ENCODE data around the gene SWI5. TPM values are rescaled to one million over a fixed set of nuclear protein-coding genes. Genes with fewer than 3 reads are reported as not detected.

SWI5 gene
- total RNA-seq, 4 donors from 2014 or later = 18.3 to 27.2 (median 23.5) TPM

DNA sequence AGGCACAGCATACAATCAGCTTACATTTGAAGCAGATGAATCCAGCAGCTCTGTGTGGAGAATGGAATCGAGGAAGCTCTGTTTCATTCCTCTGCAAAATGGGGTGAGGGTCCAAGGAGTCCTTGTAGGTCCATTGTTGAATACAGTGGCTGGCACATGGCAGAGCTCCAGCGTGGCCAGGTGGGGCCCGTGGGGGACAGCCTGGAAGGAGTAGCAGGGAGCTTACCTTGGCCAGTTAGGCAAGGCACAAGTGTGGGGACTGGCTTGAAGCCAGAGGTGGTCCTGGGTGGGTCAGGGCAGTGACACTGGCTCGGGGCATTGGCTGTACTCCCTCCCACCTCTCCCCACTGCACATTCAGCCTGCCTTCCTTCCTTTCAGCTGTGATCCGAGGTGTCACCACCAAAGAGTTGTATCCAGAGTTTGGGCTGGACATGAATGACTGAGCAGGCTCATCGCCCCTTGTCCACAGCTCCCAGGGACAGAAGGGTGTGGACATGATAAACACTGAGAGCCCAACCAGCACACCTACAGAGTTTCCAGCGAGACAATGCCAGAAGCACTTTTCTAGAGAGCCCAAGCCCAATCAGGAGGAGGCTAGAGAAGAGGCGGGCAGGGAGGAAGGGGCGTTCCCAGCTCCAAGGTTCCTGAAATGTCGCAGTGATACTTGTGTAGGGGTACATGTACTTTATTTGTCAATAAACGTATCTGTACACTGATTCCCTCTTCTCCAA, 12.4 kb downstream of the SWI5 start:
- peaks cover 0 to 26% (median 0%) of the 10 kb centered on the region in 3 donors for H3K36me3 ChIP-seq
- H3K27me3 ChIP-seq = no peaks in the 10 kb centered on the region
- H3K4me3 ChIP-seq = no peak overlapping the region
- no peak for TF ChIP-seq POLR2A (IDR thresholded peaks at IDR 0.05)
- TF ChIP-seq, protein P1, sequence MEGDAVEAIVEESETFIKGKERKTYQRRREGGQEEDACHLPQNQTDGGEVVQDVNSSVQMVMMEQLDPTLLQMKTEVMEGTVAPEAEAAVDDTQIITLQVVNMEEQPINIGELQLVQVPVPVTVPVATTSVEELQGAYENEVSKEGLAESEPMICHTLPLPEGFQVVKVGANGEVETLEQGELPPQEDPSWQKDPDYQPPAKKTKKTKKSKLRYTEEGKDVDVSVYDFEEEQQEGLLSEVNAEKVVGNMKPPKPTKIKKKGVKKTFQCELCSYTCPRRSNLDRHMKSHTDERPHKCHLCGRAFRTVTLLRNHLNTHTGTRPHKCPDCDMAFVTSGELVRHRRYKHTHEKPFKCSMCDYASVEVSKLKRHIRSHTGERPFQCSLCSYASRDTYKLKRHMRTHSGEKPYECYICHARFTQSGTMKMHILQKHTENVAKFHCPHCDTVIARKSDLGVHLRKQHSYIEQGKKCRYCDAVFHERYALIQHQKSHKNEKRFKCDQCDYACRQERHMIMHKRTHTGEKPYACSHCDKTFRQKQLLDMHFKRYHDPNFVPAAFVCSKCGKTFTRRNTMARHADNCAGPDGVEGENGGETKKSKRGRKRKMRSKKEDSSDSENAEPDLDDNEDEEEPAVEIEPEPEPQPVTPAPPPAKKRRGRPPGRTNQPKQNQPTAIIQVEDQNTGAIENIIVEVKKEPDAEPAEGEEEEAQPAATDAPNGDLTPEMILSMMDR (IDR thresholded peaks at IDR 0.05) = no peak
- no peaks in the 10 kb centered on the region for H3K4me1 ChIP-seq
- H3K9me3 ChIP-seq = no peaks in the 10 kb centered on the region
- no peak for DNase-seq
- no peak overlapping the region for H3K27ac ChIP-seq

DNA sequence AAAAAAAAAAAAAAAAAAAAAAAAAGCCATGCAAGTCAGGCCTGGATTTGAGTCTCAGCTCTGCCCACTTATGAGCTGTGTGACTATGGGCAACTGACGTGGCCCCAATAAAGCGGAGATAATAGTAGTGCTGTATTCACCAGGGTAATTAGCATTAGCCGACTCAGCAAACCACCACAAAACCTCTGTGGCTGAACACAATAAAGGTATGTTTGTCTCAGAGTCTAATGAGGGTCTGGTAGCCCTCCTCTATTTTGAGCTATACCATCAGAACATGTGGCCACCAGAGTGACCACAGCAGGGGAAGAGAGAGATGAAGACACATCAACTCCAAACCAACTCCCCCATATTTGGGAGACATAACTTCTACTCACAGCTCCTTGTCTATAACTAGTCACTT, 15.9 kb downstream of the SWI5 start:
- H3K27ac ChIP-seq = no peak overlapping the region
- no peaks in the 10 kb centered on the region for H3K9me3 ChIP-seq
- TF ChIP-seq, protein P1 (IDR thresholded peaks at IDR 0.05) = no peak
- no peak for TF ChIP-seq POLR2A (IDR thresholded peaks at IDR 0.05)
- H3K4me1 ChIP-seq = peaks cover 0 to 17% (median 2%) of the 10 kb centered on the region in 4 donors
- H3K4me3 ChIP-seq = no peak overlapping the region
- peaks cover 0 to 18% (median 0%) of the 10 kb centered on the region in 3 donors for H3K36me3 ChIP-seq
- H3K27me3 ChIP-seq = no peaks in the 10 kb centered on the region
- DNase-seq = no peak

DNA sequence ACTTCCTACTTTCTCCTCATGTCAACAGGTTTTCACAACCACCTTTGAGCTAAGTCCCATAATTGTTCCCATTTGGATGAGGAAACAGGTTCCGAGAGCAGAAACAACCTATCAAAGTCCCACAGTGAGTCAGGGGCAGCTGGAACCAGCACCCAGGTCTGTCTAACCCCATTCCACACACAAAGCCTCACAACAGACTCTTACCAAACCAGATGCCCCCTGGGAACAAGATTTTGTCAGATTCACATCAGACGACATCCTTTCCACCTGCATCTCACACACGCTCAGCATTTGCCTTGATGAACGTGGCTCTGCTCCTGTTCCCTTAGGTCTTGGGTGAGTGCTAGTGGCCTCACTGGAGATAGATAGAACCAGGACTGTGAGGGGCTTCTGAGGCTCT, 17.0 kb downstream of the SWI5 start:
- Histone ChIP-seq H3K27ac (no peak overlapping the region), H3K9me3 (no peaks in the 10 kb centered on the region), H3K4me3 (no peak overlapping the region), H3K4me1 (peaks cover 0 to 21% (median 2%) of the 10 kb centered on the region in 4 donors), H3K27me3 (no peaks in the 10 kb centered on the region), H3K36me3 (peaks cover 0 to 10% (median 0%) of the 10 kb centered on the region in 3 donors)
- TF ChIP-seq POLR2A (IDR thresholded peaks at IDR 0.05) = no peak
- TF ChIP-seq, protein P1 (IDR thresholded peaks at IDR 0.05) = no peak
- no peak for DNase-seq

DNA sequence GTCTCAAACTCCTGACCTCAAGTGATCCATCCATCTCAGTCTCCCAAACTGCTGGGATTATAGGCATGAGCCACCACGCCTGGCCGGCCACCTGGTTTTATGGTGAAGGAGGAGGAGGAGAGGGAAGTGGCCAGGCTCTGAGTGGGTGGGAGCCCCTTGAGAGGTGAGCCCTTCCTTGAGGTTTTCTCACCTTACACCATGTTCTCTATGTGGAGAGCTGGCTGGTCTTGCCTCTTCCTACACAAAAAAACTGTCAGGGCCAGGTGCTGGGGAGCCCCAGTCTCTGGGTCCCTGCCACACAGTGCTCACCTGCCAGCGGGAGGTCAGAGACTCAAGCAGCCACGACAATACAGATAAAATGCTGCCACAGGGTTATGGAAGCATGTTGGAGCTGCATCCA, 18.1 kb downstream of the SWI5 start:
- peak overlapping the region in 1 of 4 donors; percentile 46 for H3K27ac ChIP-seq
- peaks cover 0 to under 1% (median 0%) of the 10 kb centered on the region in 3 donors for H3K36me3 ChIP-seq
- DNase-seq = no peak
- TF ChIP-seq, protein P1 (IDR thresholded peaks at IDR 0.05) = no peak
- TF ChIP-seq POLR2A (IDR thresholded peaks at IDR 0.05) = no peak
- peaks cover 0 to 21% (median 2%) of the 10 kb centered on the region in 4 donors for H3K4me1 ChIP-seq
- no peak overlapping the region for H3K4me3 ChIP-seq
- H3K9me3 ChIP-seq = no peaks in the 10 kb centered on the region
- H3K27me3 ChIP-seq = no peaks in the 10 kb centered on the region

DNA sequence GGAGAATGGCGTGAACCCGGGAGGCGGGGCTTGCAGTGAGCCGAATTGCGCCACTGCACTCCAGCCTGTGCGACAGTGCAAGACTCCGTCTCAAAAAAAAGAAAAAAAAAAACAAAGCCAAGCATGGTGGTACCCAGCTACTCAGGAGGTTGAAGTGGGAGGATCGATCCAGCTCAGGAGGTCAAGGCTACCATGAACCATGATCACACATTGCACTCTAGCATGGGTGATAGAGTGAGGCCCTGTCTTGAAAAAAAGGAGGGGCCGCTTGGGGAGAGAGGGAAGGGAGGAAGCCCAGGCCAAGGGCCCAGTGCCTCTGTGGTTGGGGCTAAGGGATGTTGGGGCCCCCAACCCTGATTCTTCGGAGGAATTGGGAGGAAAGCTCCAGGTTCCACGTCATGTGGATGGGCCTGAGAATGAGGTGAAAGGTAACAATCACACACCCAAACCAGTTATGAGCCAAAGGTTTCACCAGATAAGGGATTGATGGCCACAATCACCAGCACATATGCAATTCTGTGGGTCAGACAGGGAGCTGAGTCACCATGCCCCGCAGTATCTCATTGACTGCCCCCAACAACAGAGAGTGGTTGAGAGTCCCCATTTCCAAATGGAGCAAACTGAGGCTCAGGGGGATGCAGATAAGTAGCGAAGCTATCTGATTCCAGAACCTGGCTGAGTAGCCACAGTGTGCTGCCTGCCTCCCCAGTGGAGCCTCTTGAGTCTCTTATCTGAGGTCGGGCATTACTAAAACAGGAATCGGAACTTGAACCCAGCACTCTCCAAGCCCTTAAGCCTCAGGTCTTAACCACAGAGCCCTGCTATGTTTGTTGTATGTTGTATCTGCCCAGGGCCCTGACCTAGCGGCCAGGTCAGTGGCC, 20.5 kb downstream of the SWI5 start:
- peak overlapping the region in 3 of 4 donors; percentile 74 to 93 (median 84) for H3K27ac ChIP-seq
- TF ChIP-seq POLR2A (IDR thresholded peaks at IDR 0.05) = peak in 1 of 2 donors; percentile 32
- TF ChIP-seq, protein P1 (IDR thresholded peaks at IDR 0.05) = no peak

More for the DNA sequence above, 20.5 kb downstream of the SWI5 start:
- DNase-seq = peak in 2 of 3 donors; percentile 61 to 78
- no peaks in the 10 kb centered on the region for H3K9me3 ChIP-seq
- H3K27me3 ChIP-seq = no peaks in the 10 kb centered on the region
- peaks cover 0 to 21% (median 2%) of the 10 kb centered on the region in 4 donors for H3K4me1 ChIP-seq
- H3K4me3 ChIP-seq = no peak overlapping the region
- H3K36me3 ChIP-seq = no peaks in the 10 kb centered on the region

Data from Peyer's patch (tissue), 4 donors.